ENCODE data around the gene APBB1IP.

Gene APBB1IP

DNA sequence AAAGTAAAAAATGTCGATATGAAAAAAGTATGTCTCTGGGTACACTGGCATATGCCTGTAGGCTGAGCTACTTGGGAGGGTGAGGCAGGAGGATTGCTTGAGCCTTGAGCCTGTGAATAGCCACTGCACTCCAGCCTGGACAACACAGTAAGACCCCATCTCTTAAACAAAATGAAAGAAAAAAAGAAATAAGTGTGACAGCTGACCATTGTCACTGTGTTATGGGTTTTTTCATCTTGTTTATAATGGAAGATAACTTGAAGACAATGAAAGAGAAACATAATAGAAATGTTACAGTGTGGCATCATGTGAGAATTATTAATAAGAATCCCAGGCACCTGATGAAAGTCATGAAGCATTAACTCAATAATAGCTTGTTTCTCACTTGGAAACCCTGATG is 75.0 kb downstream of the APBB1IP start:
- DNase-seq = no peak

DNA sequence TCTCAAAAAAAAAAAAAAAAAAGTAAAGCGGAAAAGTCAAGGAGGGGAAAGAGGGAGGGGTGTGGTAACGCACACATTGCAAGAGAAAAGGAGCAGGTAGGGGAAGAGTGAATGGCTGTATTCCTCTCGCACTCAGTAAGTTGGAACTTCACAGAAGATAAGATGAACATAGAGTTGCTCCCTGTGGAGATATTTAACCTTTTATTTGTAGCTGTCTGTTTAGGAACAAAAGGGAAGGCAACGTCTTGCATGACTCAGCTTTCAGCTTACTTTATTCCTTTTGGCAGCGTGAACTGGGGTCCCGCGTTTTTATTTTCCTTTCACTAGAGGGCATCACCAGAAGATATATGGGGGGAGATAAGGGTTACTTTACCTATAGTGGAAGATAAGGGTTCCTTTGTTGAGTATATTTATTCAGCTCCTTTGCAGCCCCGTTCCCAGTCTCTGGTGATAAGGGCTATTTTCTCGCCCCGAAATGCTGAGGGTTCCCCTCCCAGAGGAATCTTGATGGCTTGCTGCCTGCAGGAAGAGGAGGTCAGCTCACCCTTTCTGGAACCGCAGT is 78.5 kb downstream of the APBB1IP start:
- DNase-seq = no peak

DNA sequence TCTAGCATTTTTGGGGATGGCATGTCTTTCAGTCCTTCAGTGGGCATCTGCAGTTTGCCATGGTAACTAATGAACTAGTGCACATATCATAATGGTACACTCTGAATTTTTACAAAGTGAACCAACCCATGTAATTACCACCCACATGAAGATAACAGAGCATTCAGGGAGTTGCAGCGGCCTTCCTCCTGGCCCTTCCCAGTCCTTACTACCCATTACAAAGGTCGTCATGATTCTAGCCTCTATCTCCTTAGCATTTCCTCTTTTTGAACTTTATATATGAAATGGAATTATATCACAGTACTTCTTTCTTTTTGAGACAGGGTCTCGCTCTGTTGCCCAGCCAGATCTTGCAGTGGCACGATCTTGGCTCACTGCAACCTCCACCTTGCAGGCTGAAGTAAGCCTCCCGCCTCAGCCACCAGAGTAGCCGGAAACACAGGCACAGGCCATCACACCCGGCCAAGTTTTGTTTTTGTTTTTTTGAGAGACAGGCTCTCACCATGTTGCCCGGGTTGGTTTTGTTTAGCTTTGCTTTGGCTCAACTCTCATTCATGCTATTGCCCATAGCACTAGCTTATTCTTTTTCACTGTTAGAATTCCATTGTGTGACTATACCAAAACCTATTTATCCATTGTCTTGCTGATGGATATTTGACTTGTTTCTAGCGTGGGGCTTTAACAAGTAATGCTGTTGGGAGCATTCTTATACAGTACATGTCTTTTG is 79.2 kb downstream of the APBB1IP start:
- DNase-seq = no peak

DNA sequence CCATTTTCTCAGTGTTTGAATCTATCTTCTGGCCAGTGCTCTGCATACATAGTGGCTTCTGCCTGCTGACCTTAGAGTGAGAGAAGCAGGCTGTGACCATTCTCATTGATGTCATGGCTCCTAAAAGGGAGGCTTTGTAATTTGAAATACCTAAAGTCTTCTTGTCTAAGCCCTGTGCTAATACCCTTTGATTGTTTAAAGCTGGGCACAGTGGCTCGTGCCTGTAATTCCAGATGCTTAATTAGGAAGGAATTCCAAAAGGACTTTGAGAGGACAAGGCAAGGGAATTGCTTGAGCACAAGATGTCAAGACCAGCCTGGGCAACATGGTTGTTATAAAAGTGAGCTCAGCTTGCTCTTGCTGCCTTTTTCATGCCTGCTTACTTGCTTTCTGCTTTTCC is 81.7 kb downstream of the APBB1IP start:
- no peak for DNase-seq

DNA sequence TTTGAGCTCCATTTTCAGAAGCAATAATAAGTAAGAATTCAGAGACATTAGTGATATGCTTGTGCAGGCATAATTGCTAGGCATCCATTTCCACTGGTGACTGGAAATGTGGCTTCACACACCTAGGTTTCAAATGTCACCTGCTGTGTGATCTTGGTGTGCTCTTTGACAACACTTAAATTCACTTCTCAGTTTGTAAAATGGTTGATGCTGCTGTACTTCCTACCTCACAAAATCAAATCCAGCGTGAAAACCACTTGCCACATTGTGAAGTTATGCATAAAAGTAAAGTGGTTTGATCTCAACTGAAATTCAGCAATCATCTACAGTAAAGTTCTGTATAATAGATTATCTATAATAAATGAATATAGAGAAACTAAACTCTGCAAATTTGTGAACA is 82.4 kb downstream of the APBB1IP start:
- no peak for DNase-seq

DNA sequence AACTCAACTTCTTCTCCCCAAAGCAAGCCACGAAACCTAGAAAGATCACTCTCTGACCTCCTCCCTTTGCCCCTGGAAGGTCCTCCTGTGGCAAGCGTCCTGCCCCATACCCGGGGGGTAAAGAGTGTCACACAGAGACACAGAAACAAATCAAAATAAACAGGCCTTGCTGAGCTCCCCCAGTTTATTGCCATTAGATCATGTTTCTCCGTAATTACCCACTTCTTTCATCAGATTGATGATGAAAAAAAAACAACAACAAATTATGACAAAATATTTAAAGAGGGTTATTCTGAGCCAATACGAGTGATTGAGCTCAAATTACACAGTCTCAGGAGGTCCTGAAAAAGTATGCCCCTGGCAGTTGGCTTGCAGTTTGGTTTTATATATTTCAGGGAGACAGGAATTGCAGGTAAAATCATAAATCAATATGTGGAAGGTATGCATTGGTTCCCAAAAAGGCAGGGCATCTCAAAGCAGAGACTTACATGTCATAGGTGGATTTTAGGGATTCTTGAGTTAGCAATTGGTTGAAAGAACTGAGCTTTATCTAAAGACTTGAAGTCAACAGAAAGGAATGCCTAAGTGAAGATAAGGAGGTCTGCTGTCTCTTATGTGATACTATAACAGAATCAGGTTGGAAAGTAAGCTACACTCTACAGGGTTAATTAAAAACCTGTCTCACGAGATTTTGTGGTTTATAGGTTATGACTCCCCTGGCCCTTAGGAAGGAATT is 86.2 kb downstream of the APBB1IP start:
- DNase-seq = no peak

DNA sequence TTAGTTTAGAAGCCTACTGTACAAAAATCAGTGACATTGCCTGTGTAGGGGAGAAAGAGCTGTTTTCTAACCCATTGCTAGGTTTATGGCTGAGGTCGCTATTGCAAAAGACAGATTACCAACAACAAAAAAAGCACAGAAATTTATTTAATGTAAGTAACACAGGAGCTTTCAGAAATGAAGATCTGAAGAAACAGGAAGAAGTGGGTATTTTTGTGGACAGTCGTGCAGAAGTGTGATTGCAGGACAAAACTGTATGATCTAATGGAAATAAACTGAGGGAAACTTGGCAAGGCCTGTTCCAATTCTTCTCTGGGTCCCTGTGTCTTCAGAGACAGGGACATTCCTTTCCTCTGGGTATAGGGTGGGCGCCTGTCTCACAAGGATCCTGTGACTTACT is 87.4 kb downstream of the APBB1IP start:
- DNase-seq = no peak

DNA sequence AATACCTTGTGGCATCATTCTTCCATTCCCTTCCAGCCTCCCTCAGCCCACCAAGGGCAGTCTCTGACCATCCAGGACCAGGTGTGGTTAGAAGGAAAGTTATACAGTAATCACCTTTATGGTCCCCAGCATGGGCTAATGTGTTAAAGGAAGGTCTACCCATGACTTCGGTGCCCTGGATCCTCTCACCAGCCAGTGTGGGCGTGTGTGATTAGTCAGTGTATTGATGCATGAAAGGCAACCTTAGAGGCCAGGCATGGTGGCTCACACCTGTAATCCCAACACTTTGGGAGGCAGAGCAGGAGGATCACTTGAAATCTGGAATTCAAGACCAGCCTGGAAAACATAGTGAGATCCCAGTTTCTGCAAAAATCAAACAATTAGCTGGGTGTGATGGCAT is 88.9 kb downstream of the APBB1IP start:
- no peak for DNase-seq

DNA sequence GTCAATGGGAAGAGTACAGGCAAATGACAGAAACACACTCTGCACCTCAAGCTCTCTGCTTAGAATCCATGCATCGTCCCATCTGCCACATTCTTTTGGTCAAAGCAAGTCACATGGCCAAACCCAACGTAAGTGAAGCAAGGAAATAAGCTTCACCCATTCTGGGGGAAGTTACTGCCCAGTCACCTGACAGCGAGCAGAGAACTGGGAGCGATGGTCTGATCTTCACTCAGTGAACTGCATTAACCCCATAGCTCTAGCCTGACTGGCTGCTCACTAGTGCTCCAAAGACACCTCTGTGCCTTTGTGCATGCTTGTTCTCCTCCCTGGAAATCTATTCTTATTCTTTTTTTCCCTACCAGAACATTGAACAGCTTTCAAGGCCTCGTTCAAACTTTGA is 89.9 kb downstream of the APBB1IP start:
- no peak for DNase-seq

DNA sequence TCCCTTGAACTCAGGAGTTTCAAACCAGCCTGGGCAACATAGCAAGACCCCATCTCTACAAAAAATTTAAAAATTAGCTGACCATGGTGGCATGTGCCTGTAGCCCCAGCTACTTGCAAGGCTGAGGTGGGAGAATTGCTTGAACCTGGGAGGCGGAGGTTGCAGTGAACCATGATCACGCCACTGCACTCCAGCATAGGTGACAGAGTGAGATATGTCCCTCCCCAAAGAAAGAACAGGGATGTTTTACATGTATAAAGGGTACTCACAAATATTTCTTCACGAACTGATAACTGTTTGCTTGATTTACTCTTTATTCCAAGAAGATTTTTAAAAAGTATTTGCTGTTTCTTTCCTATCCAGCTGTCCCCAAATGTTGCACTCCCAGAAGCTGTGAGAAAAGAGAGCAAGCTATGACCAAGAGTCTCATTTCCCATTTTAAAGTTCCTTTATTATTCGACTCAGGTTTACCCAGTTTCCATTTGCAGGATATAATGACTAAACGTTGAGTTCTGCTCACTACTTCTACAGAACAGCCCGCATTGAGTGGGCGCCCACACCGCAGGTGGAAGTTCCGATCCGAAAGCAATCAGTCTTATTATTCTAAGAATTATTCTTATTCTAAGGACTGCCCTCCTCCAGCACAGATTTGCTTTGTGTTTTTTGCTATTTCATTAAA is 90.7 kb downstream of the APBB1IP start:
- peak; percentile 4 for DNase-seq

DNA sequence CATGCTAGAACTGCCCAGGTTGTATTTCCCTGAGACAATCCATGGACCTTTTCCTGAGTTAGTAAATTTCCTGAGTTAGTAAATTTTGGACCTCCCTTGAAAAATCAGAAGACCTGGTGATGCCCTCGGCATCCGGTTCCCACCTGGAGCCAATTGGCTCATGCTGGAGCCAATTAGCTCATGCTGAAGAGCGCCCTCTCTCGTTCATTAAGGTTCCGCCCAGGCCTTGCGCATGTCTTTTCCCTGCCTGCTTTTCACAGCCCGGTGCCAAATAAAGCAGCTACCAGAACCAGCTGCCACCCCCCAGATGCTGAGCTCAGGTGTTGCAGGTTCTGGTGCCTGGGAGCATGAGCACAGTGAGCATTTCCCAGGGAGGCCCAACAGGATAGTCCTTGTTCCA is 96.2 kb downstream of the APBB1IP start:
- DNase-seq = no peak

DNA sequence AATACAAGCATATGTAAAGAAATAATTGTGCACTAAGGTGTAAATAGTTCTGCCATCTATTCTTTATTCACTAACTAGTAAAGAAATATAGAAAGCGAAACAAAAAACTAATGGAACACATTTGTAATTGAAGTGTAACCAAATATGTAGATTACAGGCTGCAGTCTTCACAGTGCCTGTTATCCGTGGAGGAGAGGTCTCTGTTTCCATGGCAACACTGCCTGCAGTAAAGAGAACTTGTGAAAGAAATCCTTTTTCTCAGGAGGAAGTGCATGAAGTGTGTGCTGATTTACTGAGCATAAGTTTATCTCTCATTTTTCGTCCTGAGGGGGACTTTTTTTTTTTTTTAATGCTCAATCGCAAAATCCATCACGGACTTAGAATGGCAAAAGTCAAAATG is 102.5 kb downstream of the APBB1IP start:
- no peak for DNase-seq

DNA sequence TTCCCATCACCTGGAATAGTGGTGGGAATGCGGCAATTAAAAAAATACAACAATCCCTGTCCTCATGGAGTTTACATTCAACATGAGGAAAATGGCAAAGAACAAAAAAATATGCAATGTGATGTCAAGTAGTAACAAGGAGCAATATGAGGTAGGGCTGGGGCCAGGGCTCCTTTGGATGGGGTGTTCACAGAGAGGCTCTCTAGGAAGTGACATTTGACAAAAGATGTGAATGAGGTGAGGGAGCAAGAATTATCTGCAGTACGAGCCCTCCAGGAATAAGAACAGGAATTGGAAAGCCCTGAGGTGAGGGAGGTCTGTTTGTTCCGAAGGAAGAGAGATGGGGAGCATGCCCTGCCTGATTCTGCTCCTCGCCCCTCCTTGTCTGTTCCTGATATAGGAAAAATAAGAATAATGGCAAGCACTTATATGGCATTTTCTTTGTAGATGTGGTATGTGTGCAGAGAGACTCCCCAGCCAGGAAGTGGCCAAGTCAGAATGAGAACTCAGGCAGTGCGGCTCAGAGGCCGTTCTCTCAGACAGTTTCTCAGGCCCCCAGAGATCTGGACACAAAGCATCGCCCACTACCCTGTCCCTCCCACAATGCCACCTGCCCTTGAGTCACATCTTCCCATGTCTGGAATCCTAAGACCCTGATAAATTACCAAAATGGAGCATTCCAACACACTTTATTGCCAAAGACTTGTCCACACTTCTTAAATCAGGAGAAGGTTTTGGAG is 105.6 kb downstream of the APBB1IP start:
- no peak for DNase-seq

DNA sequence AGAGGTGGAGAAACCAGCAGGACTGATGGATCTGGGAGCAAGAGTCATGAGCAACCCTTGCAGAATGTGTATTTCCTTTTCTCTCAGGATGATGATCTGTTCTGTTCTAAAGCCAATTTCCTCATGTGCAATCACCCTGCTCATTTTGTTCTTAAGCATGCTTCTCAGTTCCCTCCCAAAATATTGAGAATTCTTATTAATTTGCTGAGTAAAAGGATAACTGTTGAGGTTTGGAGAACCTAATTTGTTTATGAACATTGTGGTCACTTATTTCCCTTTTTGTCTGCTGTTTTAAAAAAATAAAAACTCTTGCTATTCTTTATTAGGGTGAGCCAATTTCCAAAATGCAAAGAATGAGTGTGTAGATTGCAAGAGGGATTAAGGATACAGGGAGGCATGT is 106.8 kb downstream of the APBB1IP start:
- no peak for DNase-seq

DNA sequence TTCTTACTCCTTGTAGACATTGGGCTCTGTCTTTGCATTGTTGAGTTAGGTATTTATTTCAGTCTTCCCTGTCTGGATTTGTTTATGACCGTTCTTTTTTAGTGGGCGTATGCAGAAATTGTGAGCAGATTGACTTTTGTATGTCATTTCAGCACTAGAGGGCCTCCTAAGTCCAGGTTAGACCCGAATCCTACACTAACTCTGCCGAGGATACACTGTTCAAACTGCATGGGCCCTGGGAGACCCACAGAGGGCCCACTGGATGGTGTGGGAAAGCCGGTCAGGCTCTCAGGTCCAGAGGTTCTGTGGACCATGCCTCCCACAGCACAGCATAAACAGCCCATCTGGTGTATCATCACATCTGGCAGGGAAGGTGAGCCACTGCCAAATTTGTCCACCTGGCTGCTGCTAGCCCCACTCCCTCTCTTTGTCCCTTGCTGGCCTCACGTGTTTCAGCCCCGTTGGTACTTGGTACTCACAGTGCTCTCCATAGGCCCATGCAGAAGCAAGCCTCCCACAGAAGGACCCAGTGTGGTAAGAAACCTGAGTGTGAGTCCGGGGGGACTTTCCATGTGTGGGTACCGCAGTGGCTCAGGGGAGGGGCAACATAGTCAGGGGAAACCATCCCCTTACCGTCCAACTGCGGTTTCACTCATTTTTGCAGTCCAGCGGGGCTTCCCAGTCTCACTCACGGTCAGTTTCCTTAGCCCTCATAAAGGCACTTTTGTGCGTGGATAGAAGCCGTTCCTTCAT is 112.8 kb downstream of the APBB1IP start:
- DNase-seq = no peak

DNA sequence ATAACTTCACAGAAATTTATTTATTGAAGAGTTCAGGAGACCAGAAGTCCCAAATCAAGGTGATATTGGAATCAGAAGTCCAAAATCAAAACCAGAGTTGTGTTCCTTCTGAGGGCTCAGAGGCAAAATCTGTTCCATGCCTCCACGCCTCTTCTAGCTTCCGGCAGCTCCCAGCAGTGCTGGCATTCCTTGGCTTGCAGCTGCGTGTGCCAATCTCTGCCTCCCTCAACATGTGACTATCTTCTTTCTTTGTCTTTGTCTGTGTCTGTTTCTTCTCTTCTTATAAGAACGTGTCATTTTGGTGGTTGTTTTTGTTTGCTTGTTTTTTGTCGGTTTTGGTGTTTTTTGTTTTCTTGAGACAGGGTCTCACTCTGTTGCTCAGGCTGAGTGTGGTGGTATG is 116.1 kb downstream of the APBB1IP start:
- no peak for DNase-seq

DNA sequence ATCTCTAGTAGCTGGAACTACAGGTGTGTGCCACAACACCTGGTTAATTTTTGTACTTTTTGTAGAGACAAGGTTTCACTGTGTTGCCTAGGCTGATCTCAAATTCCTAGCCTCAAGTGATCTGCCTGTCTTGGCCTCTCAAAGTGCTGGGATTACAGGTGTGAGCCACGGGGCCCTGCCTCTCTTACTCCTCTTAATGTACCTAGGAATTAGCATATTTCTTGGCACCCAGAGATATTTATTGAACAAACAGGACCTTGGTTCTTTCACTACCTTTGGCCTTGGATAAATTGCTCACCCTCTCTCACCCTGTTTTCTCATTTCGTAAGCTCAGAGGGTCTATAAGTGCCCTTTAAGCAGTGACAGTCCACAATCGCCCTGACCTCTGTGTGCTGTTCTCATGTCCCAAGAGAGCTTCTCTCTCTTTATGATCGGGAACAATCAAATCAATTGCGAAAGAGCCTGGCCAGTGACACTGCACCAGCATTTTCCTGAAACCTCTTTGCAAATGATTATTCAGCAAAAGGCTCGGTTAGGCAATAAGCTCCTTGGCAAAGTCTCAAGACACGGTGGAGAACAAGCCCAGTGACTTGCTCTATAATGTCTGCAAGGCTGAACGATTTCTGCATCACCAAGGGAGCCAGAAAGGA is 117.7 kb downstream of the APBB1IP start:
- DNase-seq = peak; percentile 62

DNA sequence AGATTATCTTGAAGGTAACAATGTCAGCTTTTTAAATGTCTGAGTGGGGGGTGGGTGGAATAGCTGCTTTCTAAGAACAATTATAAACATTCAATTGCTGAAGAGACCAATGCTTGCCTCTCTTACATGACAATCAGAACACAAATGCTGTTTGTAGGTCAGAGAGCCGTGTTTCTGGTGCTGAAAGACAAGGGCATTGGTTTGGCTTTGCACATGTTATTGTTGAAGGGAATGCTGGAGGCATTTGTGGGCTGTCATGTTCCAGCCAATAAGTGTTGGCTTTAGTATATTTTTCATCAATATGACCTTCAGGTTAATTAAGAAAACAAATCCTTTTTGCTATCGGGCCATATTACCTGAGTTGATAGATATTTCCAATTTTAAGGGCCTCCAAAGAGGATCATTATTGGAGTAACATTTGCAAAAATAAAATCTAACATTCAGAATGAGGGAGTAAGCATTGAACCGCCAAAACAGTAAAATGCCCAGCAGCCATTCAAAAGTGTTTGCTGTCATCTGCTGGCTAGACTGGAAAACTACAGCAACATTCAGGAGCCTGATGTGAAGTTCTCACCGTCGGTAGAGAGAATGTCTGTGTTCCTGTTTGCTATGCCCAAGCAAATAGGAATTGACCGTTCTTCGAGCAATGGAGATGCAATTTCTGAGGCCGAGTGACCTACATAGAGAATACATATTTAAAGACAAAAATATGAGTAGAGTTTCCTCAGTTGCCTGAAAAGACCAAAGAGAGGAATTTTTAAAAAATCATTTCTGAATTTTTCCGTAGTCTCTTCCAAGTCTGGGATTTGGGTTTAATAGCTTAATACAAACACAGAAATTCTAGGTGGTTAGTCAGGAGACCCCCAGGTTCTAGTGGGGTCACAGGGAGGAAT is 118.9 kb downstream of the APBB1IP start:
- DNase-seq = peak; percentile 74

DNA sequence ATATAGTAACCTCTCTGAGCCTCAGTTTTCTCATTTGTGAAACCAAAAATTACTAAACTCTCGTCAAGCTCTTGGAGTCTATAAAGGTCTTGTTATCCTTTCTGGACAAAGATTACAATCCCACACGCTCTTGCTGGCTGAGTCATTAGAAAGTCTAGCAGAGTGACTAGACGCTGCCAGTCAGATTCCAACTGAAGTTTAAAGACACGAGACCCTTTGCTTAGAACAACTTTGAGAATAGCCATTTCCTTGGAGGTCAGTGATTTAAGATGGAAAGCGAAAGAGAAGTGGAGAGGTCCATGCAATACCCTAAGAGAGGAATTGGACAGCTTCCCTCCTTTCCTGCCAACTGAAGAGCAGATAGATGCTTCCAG is 119.5 kb downstream of the APBB1IP start:
- DNase-seq = no peak

DNA sequence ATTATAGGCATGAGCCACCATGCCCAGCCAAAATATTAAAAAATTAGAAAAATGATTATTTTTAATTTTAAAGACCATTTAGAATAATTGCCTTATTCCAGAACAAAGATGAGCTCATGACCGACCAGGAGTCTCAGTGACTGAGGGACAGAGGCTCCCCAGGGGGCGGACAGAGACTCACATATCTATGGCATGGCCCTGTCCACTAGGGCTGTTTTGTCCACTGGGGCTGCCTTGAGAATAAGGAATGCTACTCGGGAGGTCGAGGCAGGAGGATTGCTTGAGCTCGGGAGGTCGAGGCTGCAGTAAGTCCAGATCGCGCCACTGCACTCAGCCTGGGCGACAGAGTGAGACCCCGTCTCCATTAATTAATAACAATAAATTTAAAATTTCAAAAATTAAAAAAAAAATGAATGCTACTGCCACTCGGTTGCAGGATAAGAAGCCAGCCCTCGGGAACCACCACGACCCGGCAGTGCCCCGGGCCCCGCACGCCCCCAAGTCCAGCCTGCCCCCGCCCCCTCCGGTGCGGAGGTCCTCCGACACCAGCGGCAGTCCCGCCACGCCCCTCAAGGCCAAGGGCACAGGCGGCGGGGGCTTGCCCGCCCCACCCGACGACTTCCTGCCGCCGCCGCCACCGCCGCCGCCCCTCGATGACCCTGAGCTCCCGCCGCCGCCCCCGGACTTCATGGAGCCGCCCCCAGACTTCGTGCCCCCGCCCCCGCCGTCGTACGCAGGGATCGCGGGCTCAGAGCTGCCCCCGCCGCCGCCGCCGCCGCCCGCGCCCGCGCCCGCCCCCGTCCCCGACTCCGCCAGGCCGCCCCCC is 128.6 kb downstream of the APBB1IP start:
- no peak for DNase-seq

Measured in midbrain (tissue), 1 donor.